Measurements from ENCODE around the gene ERLEC1.
"Not testable (repeated sequence)": the region's sequence is repeated elsewhere in the genome, so short reads cannot be mapped to it uniquely, and the experiment has no call there.

The ERLEC1 gene

DNA sequence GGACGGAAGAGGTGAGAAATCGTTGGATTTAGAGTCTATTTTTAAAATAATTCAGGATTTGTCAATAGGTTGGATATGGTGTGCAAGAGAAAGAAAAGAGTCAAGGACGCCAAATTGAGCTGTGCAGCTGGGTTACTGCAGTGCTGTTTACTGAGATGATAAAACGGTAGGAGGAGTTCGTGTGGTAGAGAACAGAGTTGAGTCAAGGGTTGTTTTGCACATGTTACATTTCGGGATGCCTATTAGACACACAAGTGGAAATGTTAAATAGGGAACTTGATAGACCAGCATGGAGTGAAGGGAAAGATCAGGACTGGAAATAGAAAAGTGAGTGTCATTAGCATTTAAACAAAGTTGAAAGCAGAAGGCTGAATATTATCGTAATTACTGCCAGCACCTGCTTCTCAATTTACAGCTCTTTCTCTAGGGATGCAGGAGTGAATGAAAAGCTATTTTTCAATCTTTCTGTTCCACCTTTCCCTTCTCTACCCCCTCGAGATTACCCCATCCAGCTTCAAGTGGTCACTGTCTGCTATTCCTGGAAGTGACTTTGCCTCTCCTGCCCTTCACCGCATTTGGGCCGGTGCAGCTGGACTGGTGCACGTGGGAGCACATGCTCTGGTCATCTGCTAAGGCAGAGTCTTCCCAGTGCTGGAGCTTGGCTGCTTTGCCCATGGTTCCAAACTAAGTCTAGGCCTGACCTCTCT, 42.6 kb downstream of the ERLEC1 start:
- no peak for DNase-seq (ENCODE audit: low read depth in 3 of 3)

DNA sequence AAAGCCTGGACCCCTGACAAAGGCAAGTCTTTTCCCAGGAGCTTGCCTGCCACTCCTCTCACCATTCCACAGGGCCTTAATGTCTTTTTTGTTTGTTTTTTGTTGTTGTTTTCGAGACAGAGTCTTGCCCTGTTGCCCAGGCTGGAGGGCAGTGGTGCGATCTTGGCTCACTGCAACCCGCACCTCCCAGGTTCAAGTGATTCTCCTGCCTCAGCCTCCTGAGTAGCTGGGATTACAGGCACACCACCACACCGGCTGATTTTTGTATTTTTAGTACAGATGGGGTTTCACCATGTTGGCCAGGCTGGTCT, 43.1 kb downstream of the ERLEC1 start:
- not testable (repeated sequence) for DNase-seq (ENCODE audit: low read depth in 3 of 3)

DNA sequence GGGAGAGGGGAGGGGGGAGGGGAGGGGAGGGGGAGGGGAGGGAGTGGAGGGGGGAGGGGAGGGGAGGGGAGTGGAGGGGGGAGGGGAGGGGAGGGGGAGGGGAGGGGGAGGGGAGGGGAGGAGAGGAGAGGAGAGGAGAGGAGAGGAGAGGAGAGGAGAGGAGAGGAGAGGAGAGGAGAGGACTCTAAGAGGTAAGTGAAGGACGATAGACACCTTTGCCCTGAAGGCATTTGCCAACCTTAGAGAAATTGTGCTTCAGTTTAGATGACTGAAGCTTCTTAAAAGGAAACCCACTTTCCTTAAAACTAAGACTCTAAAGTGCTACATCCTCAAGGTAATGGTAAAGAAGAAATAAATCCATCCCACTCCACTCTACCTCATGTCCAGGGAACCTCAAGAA, 53.7 kb downstream of the ERLEC1 start:
- no peak for DNase-seq (ENCODE audit: low read depth in 3 of 3)

DNA sequence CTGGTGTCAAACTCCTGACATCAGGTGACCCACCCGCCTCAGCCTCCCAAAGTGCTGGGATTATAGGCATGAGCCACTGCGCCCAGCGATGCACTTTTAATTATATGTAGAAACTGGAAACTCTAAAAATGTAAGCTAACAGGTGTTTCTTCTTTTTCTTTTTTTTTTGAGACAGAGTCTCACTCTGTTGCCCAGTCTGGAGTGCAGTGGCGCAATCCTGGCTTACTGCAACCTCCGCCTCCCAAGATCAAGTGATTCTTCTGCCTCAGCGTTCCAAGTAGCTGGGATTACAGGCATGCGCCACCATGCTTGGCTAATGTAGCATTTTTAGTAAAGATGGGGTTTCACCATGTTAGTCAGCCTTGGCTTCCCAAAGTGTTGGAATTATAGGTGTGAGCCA, 54.8 kb downstream of the ERLEC1 start:
- DNase-seq (ENCODE audit: low read depth in 3 of 3): not testable (repeated sequence)

DNA sequence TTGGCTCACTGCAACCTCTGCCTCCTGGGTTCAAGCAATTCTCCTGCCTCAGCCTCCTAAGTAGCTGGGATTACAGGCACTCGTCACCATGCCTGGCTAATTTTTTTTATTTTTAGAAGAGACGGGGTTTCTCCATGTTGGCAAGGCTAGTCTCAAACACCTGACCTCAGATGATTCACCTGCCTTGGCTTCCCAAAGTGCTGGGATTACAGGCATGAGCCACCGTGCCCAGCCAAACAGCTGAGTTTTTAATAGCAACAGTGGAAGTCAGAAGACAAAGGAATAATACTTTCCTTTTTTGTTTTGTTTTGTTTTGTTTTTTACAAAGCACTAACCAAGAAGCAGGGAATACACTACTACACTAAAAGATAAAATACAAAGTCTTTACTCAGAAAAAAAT, 56.0 kb downstream of the ERLEC1 start:
- DNase-seq (ENCODE audit: low read depth in 3 of 3): no peak

DNA sequence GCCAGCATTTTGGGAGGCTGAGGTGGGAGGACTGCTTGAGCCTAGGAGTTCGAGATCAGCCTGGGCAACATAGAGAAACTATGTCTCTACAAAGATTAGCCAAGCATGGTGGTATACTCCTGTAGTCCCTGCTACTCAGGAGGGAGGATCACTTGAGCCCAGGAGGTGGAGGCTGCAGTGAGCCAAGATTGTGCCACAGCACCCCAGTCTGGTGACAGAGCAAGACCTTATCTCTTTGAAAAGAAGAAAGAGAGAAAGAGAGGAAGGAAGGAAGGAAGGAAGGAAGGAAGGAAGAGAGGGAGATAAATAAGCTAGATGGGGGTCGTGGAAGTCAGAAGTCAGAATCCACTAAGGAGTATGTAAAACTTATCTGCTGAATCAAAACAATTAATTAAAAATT, 56.8 kb downstream of the ERLEC1 start:
- DNase-seq (ENCODE audit: low read depth in 3 of 3): no peak

DNA sequence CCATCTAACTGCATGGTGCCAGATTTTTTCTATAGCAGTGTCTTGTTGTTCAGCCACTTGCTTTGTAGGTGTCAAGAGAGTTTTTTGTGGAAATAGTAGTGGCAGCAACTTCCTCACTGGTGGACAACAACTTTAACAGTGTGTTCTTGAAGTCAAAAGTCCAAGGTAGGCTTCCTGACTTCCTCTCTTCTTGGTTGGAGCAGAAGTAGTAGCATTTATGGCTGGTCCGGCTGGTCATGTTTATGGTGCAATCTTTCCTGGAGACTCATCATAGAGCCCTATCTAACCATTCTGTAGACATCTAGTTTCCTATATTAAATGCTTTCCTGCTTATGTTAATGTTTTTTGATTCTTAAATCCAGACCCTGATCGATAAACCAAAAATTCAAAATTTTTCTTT, 61.2 kb downstream of the ERLEC1 start:
- no peak for DNase-seq (ENCODE audit: low read depth in 3 of 3)

DNA sequence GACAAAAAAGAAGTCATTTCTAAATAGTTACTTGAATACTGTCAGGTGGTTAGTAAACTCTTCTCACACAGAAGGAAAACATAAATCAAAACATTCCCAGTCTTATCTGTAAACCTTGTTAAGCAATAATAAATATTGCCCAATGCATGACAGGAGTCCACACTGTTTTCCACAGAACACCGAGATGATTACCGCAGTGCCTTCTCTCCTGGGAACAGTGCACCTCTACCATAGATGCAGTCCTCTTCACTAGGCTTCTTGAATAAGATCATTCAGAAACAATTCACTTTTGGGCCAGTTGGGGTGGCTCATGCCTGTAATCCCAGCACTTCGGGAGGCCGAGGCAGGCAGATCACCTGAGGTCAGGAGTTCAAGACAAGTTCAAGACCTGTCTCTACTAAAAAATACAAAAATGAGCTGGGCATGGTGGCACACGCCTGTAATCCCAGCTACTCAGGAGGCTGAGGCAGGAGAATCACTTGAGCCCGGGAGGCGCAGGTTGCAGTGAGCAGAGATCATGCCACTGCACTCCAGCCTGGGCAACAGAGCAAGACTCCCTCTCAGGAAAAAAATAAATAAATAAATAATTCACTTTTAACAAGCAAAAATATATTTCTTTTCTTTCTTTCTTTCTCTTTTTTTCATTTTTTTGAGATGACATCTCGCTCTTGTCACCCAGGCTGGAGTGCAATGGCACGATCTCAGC, 64.4 kb downstream of the ERLEC1 start:
- not testable (repeated sequence) for DNase-seq (ENCODE audit: low read depth in 3 of 3)

DNA sequence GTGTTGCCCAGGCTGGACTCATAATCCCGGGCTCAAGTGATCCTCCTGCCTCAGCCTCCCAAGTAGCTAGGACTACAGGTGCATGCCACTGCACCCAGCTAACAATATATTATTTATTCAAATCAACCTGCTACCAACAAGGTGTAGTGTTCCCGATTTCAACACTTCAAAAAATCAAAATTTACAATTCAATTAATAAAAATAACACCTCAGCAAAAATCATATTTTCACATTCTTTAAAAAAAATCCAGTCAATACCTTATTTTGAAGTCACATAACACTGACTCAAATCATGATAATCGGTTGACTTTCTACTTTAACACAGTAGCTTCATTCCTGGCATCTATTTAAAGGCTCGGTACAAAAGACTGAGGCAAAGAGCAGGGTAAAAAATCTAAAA, 65.7 kb downstream of the ERLEC1 start:
- DNase-seq (ENCODE audit: low read depth in 3 of 3): no peak

DNA sequence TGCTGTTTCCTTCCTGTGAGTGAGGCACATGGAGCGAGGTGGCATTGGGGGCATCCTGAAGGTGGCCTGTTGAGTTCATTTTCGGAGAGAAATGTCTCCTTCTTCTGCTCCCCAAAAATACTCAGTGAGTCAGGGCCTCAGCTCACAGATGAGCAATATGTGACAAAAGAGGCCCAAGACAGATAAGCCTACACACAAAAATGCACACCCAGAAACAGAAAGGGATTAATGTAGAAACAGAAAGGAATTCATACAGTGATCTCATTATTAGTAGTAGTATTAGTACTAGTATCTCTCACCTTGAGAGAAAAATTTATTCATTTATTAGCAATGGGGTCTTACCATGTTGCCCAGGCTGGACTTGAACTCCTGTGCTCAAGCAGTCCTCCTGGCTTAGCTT, 67.8 kb downstream of the ERLEC1 start:
- DNase-seq (ENCODE audit: low read depth in 3 of 3): no peak

DNA sequence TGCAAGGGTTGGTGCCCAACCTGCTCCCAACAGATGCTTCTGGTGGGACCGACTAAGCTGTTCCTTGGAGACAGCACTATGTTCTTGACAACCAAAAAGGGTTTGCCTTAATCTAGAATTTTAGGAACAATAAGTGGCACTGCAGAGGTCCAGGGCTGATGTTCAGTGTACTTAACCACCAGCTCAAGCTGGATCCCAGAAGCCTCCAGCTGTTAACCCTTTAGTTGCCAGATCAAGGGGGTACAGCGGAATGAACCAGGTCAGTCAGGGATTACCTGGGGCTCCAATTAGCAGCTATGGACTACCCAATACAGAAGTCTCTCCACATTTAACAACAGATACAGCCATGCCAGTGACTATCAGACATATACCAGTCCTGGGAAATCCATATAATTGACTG, 69.4 kb downstream of the ERLEC1 start:
- no peak for DNase-seq (ENCODE audit: low read depth in 3 of 3)

DNA sequence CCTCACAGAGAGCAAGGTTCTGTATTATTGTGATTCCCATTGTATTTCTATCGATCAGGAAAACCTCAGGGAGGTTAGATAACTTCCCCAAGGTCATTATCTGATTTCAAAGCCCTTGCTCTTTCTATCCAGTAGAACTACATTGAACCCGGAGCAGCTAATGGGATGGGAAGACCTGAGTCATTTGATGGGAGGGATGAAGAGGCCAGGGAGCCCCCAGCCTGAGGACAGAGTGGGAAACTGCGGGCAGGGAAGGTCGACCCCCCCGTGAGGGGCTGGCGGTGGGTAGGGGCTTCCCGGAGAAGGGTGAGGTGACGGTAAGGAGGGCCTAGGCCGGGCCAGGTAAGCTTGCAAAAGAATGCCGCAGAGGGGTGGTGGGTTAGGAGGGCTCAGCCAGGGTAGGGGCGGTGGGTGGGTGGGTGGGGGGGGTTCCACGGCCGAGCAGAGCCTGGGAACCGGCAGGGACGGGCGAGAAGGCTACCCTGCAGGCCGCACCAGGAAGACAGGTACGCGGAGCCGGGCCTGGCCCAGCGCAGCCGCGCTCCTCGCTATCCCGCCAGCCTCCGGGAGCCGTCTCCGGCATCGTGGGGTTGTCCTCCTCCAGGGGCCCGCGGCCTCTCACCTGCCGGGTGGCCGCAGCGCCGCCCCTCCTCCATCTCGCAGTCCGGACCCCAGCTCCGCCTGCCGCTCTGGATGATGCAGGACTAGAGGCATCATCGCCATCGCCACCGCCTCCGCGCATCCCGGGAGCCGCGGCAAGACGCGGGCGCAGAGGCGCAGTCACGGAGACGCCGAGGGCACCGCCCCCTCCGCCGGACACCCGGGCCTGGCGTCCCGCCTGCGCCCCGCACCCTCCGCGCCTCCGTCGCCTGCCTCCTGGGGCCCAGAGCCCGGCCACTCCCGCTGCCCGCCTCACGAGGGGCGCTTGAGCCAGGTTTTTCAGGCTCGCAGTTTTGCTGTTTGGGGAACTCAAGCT, 72.7 kb downstream of the ERLEC1 start, which contains the start of gene GPR75:
Gene GPR75, minus strand, starts transcription at position 762 of the 976 bp plus-strand sequence. CDS start 5,211 bp downstream, outside the sequence.
- no peak for DNase-seq (ENCODE audit: low read depth in 3 of 3)

DNA sequence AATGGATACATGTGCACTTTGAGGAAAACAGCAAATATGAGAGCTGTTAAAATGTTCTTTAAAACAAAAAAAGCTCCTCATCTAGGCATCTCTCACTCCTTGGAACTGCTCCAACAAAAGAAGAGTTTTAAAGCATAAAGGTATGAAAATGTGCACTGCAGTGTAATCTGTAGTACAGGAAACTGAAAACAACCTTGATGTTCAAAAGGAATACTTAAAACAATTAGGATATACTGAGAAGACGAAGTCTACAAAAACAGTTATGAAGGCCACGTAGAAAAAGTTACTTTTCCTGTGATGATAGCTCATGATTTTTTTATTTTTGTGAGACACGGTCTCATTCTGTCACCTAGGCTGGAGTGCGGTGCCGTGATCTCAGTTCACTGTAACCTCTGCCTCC, 75.0 kb downstream of the ERLEC1 start:
- no peak for DNase-seq (ENCODE audit: low read depth in 3 of 3)

DNA sequence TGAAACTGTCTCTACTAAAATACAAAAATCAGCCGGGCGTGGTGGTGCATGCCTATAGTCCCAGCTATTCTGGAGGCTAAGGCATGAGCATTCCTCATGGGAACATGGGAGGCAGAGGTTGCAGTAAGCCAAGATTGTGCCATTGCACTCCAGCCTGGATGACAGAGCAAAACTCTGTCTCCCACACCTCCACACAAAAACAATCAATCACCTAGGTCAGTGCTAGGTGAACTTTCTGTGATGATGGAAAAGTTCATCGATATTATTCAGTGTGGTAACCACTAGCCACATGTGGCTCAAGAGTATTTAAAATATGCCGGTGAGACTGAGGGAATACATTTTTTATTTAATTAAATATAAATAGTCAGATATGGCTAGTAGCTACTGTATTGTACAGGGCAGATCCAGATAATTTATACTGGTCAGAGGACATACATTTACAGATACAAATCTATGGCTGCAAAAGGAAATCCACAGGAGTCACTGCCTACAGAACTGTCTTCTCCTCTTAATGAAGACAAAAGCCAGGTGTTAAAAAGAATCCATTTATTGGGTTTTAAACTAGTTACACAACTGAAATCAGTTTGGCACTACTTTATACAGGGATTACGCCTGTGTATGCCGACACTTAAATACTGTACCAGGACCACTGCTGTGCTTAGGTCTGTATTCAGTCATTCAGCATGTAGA, 76.8 kb downstream of the ERLEC1 start:
- no peak for DNase-seq (ENCODE audit: low read depth in 3 of 3)

DNA sequence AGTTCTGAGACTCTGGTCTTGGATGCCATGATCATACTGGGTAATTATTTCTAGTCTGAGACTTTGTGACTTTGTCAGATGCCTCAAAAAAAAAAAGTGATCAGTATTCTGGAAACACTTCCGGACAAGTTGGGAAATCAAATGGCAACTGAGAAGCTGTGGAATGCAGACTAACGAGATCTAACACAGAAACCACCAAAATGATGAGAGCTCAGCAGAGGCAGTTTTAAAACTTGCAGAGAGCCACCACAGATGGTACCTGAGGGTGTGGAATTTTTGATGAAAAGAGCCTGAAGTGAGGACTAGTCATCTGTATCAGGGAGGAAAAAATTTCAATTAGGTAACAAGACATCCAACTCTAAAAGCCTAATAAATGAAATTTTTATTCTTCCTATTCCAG, 78.4 kb downstream of the ERLEC1 start:
- DNase-seq (ENCODE audit: low read depth in 3 of 3): no peak

DNA sequence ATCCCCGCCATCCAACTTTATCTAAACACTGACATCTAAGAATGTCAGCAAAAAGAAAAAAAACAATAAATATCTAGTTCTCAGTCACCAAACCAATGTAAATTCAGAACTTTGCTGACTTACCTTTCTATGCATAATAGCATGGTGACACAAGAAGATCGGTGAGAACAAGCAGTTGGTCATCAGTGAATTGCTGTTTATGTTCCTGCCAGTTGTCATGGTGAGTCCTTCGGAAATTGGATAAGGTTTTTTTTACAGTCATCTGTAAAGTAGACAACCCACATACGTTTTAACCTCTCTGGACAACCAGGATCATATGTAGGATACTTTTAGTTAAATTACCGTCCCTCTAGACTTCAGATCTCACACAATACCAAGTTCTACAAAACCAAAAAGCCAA, 79.1 kb downstream of the ERLEC1 start:
- DNase-seq (ENCODE audit: low read depth in 3 of 3): no peak

DNA sequence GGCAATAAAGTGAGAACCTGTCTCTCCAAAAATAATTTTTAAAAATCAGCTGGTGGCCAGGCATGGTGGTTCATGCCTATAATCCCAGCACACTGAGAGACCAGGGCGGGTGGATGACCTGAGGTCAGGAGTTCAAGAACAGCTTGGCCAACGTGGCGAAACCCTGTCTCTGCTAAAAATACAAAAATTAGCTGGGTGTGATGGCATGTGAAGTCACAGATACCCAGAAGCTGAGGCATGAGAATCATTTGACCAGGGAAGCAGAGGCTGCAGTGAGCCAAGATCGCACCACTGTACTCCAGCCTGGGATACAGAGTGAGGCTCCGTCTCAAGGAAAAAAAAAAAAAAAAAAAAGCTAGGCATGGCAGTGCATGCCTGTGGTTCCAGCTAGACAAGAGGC, 80.3 kb downstream of the ERLEC1 start:
- no peak for DNase-seq (ENCODE audit: low read depth in 3 of 3)

DNA sequence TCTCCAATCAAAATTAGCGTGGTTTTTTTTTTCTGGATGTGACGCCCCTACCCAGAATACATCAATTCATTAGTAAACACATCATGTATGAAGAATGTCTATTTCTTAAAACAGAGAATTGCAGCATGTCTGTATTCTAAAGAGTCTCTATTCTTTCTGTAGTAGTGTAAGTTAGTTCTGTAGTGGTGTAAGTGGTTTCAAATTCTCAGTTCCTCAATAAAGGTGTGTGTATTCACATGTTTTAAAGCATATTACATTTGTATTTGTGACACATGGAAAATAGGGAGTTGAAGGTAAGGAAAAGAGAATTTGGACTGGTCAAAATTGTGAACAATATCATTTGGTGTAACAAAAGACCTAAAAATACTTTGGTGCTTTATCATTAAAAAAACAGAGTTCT, 80.9 kb downstream of the ERLEC1 start:
- DNase-seq (ENCODE audit: low read depth in 3 of 3): no peak

Measured in stimulated activated CD4-positive, alpha-beta T cell treated with anti-CD3 and anti-CD28 coated beads, TNF-alpha, amount 100 ng/mL, for 24 hours (primary cell).